Heart right ventricle (tissue), 16 donors: ENCODE measurements around the gene ARID3B. TPM values are rescaled to one million over a fixed set of nuclear protein-coding genes. Genes with fewer than 3 reads are reported as not detected.

Source experiments
- ATAC-seq, 8 donors: fragments of 200-7000 bp; cut with Tn5 transposase; one replicate each; pipeline ENCODE4 v1.9.1; 2020; ENCODE audit warnings: mild to moderate bottlenecking in 8 of 8, moderate library complexity in 8 of 8, moderate number of reproducible peaks in 1 of 8
- DNase-seq, 2 donors: peaks; one replicate each; pipeline ENCODE4 v3.0.0-alpha.2; 2020
- H3K27ac ChIP-seq, 10 donors: fragments of 200-600 bp; sonication (generic) in 2 of 10; one replicate each; pipeline versions ENCODE4 v1.5.0 to v1.8.0; 2020 to 2022; ENCODE audit warnings: mild to moderate bottlenecking in 3 of 10
- H3K27me3 ChIP-seq, 7 donors: fragments of 200-600 bp; one replicate each; pipeline ENCODE4 v1.8.0; 2021 to 2022; ENCODE audit warnings: mild to moderate bottlenecking in 2 of 7
- H3K36me3 ChIP-seq, 9 donors: fragments of 200-600 bp; sonication (generic) in 1 of 9; one replicate each; pipeline versions ENCODE4 v1.5.0 to v1.8.0; 2020 to 2022; ENCODE audit warnings: mild to moderate bottlenecking in 2 of 9
- H3K4me1 ChIP-seq, 9 donors: fragments of 200-600 bp; sonication (generic) in 1 of 9; one replicate each; pipeline versions ENCODE4 v1.5.0 to v1.8.0; 2020 to 2022; ENCODE audit warnings: mild to moderate bottlenecking in 4 of 9
- H3K4me3 ChIP-seq, 10 donors: fragments of 200-600 bp; sonication (generic) in 2 of 10; one replicate each; pipeline versions ENCODE4 v1.5.0 to v1.8.0; 2020 to 2022; ENCODE audit warnings: mild to moderate bottlenecking in 7 of 10, moderate library complexity in 2 of 10
- H3K9me3 ChIP-seq, 11 donors: fragments of 200-600 bp in 10 of 11; sonication (generic) in 2 of 11; one replicate each; pipeline versions ENCODE4 v1.5.0 to v1.8.0; 2013 to 2022; ENCODE audit warnings: mild to moderate bottlenecking in 2 of 11, control low read depth in 1 of 11, moderate library complexity in 1 of 11
- WGBS, 2 donors: extraction: QIAGEN DNeasy Blood & Tissue Kit; methylation state at CpG; one replicate each; pipeline ENCODE4 v1.1.7; 2013; ENCODE audit warnings: inconsistent platforms in 1 of 2; 5-methylcytosine and 5-hydroxymethylcytosine counted together
- intact Hi-C, 10 donors: fragments of 100-400 bp; cut with DNase I; formaldehyde crosslinking; loops; one replicate each; pipeline versions ENCODE4 v1.11.1 to v1.14.2; 2022
- polyA plus RNA-seq, 2 donors: library from polyadenylated mRNA; stranded (reverse); fragments of 200-250 nt; gene quantifications; one replicate each; pipeline ENCODE4 v1.2.3, GENCODE V29; 2013
- total RNA-seq, 10 donors: library from RNA; stranded (reverse); fragmentation: NEBNext Ultra II Directional in 3 of 10; extraction: Animal tissue kit (Norgen Biotek cat#: 25700) in 3 of 10; gene quantifications; one replicate each; pipeline versions ENCODE4 v1.2.1 to v1.2.4, GENCODE V29; 2021 to 2023
- TF ChIP-seq, protein P1 (sequence below), 9 donors: fragments of 200-600 bp; sonication (generic) in 2 of 9; IDR thresholded peaks; one replicate each; pipeline versions ENCODE4 v1.5.0 to v1.8.0; 2021 to 2022; ENCODE audit warnings: antibody characterized with exemption in 9 of 9, mild to moderate bottlenecking in 5 of 9, moderate library complexity in 1 of 9
- donor health status: Arrhythmogenic right ventricular cardiomyopathy.
- donor health status: ischemic (EF 13 %, LVEDD 7.1; RV severe dilation, severe dysfunction).
- donor health status: healthy with polysubstance abuse.
- donor health status: DM: no; HTN: yes; CAD: no.
- donor health status: DM: no; HTN: no; CAD: no.
- donor health status: ischemic (EF 25% LVEDD 6.9; RV normal size, moderate dysfunction).
- donor health status: ischemic (EF 25% LVEDD 5.7; RV mildly dilated, moderate dysfunction).
- donor health status: healthy.
- donor health status: DM: yes; HTN: yes; CAD: no.
- donor health status: Ischemic cardiomyopathy.
- donor health status: ischemic (EF 35%, LVEDD 5.7; RV mildly dilated, moderate dysfunction).
- donor health status: nonischemic (EF 11% LVEDD 7.7; RV severe dilation, severe dysfunction).
- donor health status: DM: yes; HTN: yes; CAD: no.
- donor health status: PGD.
- donor health status: ischemic (EF 29% LVEDD 5.4; RV normal size, mild dysfunction).
- donor health status: nonischemic (EF 23%, LVEDD 6.1; RV moderate dilation, normal function).

The ARID3B gene
- total and polyA plus RNA-seq, 12 donors = 1.2 to 3.7 (median 2.4) TPM

DNA sequence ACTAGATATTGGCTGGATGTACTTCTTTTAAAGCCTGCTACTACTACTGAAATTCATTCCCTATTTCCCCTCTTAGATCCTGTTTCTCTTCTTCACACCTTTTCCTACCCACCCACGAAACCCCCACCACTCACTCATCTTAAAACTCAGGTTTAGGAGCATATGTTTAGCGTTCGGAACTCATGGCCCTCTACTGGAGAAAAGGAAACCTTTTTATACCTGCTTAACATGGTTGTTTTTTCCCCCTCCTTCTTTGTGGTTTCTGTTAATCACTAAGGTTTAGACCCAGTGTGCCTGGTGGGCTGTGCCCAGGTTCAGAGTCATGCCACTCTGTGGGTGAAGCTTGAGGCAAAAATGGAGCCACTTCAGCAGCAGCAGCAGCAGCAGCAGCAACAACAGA is 2.6 kb downstream of the ARID3B start:
- Histone ChIP-seq H3K27ac (no peak overlapping the region), H3K4me1 (peaks cover 13 to 73% (median 44%) of the 10 kb centered on the region in 9 donors), H3K36me3 (peaks cover 0 to 15% (median 0%) of the 10 kb centered on the region in 9 donors), H3K9me3 (no peaks in the 10 kb centered on the region), H3K4me3 (no peak overlapping the region), H3K27me3 (no peaks in the 10 kb centered on the region)
- no peak for ATAC-seq
- TF ChIP-seq, protein P1, sequence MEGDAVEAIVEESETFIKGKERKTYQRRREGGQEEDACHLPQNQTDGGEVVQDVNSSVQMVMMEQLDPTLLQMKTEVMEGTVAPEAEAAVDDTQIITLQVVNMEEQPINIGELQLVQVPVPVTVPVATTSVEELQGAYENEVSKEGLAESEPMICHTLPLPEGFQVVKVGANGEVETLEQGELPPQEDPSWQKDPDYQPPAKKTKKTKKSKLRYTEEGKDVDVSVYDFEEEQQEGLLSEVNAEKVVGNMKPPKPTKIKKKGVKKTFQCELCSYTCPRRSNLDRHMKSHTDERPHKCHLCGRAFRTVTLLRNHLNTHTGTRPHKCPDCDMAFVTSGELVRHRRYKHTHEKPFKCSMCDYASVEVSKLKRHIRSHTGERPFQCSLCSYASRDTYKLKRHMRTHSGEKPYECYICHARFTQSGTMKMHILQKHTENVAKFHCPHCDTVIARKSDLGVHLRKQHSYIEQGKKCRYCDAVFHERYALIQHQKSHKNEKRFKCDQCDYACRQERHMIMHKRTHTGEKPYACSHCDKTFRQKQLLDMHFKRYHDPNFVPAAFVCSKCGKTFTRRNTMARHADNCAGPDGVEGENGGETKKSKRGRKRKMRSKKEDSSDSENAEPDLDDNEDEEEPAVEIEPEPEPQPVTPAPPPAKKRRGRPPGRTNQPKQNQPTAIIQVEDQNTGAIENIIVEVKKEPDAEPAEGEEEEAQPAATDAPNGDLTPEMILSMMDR (IDR thresholded peaks at IDR 0.05) = no peak
- intact Hi-C loops = loop anchor here (5.0 kb wide), 5 partner anchors 54 to 81 kb away; partner anchors contain the start of genes CLK3 (in 5 of the 10) and UBL7 (in 3 of the 10)
- no peak for DNase-seq
- 70 to 74% methylated on average over 3 of the region's 3 CpGs for WGBS, 2 donors

DNA sequence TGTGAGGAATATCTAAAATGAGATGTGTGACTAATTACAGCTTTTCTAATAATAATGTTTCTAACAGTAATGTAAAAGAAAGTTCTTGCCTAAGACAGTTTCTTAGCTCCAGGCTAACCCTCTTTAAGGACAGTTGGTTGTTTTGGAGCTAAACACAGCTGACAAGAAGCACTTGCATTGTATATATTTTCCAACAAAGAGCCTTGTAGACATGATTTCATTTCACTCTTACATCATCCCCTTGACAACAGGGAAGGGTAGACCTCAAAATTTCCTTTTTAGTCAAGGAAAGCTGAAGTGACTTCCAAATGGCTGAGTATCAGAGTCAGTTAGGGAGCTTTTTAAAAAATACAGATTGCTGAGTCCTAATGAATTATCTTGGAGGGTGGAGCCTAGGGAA is 4.1 kb downstream of the ARID3B start:
- H3K27ac ChIP-seq = no peak overlapping the region
- TF ChIP-seq, protein P1 (IDR thresholded peaks at IDR 0.05) = no peak

DNA sequence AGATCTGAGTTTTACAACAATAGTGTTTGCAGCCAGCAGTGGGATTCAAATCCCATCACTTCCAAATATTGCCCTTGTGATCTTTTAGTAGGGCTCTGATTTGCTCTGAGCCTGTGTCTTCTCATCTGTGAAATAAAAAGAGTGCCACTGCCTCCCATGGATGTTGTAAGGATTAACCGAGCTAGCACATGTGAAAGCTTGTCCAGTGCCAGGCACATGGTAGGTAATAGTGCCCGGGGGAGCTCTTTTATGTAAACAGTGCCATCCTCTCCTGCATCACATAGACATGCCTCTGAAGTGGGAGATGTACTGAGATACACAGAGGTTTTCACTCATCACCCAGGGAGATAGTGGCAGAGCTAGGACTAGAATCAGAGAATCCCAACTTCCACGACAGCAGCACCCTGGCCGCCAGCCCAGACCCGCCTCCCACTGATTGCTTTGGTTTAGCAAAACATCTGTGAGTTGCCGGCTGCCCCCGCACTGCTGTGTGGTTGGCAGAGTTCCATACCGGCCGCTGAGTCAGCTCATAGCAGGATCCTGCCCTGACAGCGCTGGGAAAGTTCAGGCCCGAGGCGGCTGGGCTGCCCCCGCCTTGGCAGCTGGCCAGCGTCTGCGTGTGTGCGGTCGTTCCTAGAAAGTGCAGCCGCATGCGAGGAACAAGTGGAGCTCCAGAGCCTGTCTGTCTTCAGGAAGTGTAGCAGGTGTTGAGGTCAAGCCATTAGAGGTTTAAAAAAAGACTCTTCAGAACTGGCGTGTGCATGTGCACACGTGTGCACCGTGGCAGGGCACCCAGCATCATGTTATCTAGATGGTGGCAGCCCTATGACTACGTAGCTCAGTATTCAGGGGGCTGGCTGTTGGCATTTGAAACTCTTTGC is 5.0 kb downstream of the ARID3B start:
- Histone ChIP-seq H3K9me3 (no peaks in the 10 kb centered on the region), H3K27me3 (no peaks in the 10 kb centered on the region), H3K4me3 (peak overlapping the region in 2 of 10 donors; percentile 1 to 7), H3K36me3 (peaks cover 0 to 24% (median 0%) of the 10 kb centered on the region in 9 donors), H3K27ac (peak overlapping the region in 2 of 10 donors; percentile 23 to 46), H3K4me1 (peaks cover 6 to 72% (median 35%) of the 10 kb centered on the region in 9 donors)
- ATAC-seq (peak; percentile 95 to 98 (median 96)), DNase-seq (peak; percentile 97 to 99)
- TF ChIP-seq, protein P1 (IDR thresholded peaks at IDR 0.05) = no peak
- intact Hi-C loops = loop anchor here in 5 of 10 donors (2.0 to 5.0 kb wide), 4 partner anchors 51 to 85 kb away; partner anchors contain the start of genes CLK3 (in 2 of the 5) and UBL7 (in 1 of the 5)
- 1% methylated on average over 23 of the region's 23 CpGs for WGBS, 2 donors

More for the DNA sequence above, 4.1 kb downstream of the ARID3B start:
- peaks cover 7 to 74% (median 39%) of the 10 kb centered on the region in 9 donors for H3K4me1 ChIP-seq
- H3K4me3 ChIP-seq = no peak overlapping the region
- no peaks in the 10 kb centered on the region for H3K9me3 ChIP-seq
- intact Hi-C loops = loop anchor here in 3 of 10 donors (2.0 to 5.0 kb wide), 3 partner anchors 52 to 84 kb away; partner anchors contain the start of gene UBL7 (in 1 of the 3)
- H3K36me3 ChIP-seq = peaks cover 0 to 15% (median 0%) of the 10 kb centered on the region in 9 donors
- ATAC-seq (no peak), DNase-seq (no peak)
- H3K27me3 ChIP-seq = no peaks in the 10 kb centered on the region

DNA sequence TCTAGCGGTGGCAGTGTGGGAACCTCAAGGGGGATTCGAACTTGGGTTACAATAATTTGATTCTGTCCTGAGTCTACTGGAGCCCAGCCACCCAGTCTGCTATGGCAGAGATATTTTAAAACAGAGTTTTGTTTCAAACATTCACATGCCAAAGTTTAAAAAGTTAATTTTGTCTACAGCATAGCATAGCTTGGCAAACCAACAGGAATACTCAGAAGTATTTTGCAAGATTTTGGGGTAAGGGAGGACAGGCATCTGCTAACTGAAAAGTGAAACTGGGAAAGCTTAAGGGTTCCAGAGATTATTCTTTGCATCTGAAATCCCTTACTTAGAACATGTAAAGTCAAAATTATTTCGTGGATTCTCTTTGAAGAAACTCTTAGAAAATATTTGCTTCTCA is 6.6 kb downstream of the ARID3B start:
- H3K27ac ChIP-seq = no peak overlapping the region
- H3K36me3 ChIP-seq = peaks cover 0 to 37% (median 0%) of the 10 kb centered on the region in 9 donors
- H3K4me1 ChIP-seq = peaks cover 6 to 58% (median 23%) of the 10 kb centered on the region in 9 donors
- WGBS, 2 donors = 93 to 96% methylated on average over 3 of the region's 3 CpGs
- no peaks in the 10 kb centered on the region for H3K9me3 ChIP-seq
- DNase-seq (no peak), ATAC-seq (no peak)
- H3K4me3 ChIP-seq = no peak overlapping the region
- no peaks in the 10 kb centered on the region for H3K27me3 ChIP-seq
- intact Hi-C loops = loop anchor here in 4 of 10 donors (2.0 to 5.0 kb wide), 3 partner anchors 50 to 67 kb away; partner anchors contain the start of gene CLK3 (in 2 of the 4)
- TF ChIP-seq, protein P1 (IDR thresholded peaks at IDR 0.05) = no peak
